AG04450 (cell line): Measurements from ENCODE around the gene LEPR. TPM values are rescaled to one million over a fixed set of nuclear protein-coding genes. Genes with fewer than 3 reads are reported as not detected.
"Not testable (repeated sequence)": the region's sequence is repeated elsewhere in the genome, so short reads cannot be mapped to it uniquely, and the experiment has no call there.

Experiments used
- CTCF ChIA-PET: fragments of 300-600, 350-600 bp; formaldehyde crosslinking; extraction: SDS; loops from one replicate; lab custom pipeline; 2022; ENCODE audit warnings: antibody characterized with exemption, inconsistent platforms; lab: Charles Lee
- POLR2A ChIA-PET: fragments of 350-600 bp; formaldehyde crosslinking; extraction: SDS; loops from one replicate; lab custom pipeline; 2021; ENCODE audit warnings: antibody characterized with exemption, inconsistent platforms; lab: Yijun Ruan, JAX
- DNase-seq: peaks from one replicate; pipeline ENCODE4 v3.0.0-alpha.2; 2011; ENCODE audit warnings: low read depth, low spot score
- H3K27ac ChIP-seq: one replicate; pipeline ENCODE4 v1.5.1; 2012; ENCODE audit warnings: low read depth, low read length, control low read depth
- H3K27me3 ChIP-seq: one replicate; pipeline ENCODE4 v1.6.0; 2012; ENCODE audit warnings: low read length; ENCODE audit not compliant: control insufficient read depth, insufficient read depth
- H3K4me3 ChIP-seq: 2 replicates; pipeline ENCODE4 v1.5.1; 2011; ENCODE audit warnings: mild to moderate bottlenecking, low read depth, low read length, control low read depth
- H3K9me3 ChIP-seq: 2 replicates; pipeline ENCODE4 v1.5.1; 2012; ENCODE audit warnings: low read length; ENCODE audit not compliant: control insufficient read depth, insufficient read depth
- polyA plus RNA-seq: library from polyadenylated mRNA; depleted of rRNA; stranded (reverse); fragments of >200 nt; gene quantifications from 2 replicates; pipeline ENCODE4 v1.2.3, GENCODE V29; 2011
- TF ChIP-seq, protein P1 (sequence below): IDR thresholded peaks from 2 replicates; pipeline ENCODE4 v1.5.1; 2011; ENCODE audit warnings: low read depth, low read length, control low read depth, inconsistent platforms

Gene LEPR
- polyA plus RNA-seq, 1 experiment: 11.1 TPM

- Histone ChIP-seq H3K27me3 (no peaks in the 10 kb centered on the region), H3K9me3 (no peaks in the 10 kb centered on the region), H3K27ac (no peak overlapping the region), H3K4me3 (no peak overlapping the region)
- ChIA-PET POLR2A (no interaction called here), CTCF (no interaction called here)
- TF ChIP-seq, protein P1, sequence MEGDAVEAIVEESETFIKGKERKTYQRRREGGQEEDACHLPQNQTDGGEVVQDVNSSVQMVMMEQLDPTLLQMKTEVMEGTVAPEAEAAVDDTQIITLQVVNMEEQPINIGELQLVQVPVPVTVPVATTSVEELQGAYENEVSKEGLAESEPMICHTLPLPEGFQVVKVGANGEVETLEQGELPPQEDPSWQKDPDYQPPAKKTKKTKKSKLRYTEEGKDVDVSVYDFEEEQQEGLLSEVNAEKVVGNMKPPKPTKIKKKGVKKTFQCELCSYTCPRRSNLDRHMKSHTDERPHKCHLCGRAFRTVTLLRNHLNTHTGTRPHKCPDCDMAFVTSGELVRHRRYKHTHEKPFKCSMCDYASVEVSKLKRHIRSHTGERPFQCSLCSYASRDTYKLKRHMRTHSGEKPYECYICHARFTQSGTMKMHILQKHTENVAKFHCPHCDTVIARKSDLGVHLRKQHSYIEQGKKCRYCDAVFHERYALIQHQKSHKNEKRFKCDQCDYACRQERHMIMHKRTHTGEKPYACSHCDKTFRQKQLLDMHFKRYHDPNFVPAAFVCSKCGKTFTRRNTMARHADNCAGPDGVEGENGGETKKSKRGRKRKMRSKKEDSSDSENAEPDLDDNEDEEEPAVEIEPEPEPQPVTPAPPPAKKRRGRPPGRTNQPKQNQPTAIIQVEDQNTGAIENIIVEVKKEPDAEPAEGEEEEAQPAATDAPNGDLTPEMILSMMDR: no peak
- DNase-seq: no peak
These were observed 42.1 kb upstream of the LEPR start for GRCh38 chr1:65378247-65378946.

DNA sequence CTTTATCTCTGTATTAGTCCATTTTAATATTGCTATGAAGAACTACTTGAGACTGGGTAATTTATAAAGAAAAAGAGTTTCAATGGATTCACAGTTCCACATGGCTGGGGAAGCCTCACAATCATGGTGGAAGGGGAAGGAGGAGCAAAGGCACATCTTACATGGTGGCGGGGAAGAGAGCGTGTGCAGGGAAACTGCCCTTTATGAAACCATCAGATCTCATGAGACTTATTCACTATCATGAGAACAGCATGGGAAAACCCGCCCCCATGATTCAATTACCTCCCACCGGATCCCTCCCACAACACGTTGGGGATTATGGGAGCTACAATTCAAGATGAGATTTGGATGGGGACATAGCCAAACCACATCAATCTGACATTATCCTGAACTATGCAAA, 36.0 kb upstream of the LEPR start:
- H3K27ac ChIP-seq, CTCF ChIA-PET, H3K4me3 ChIP-seq, POLR2A ChIA-PET, H3K27me3 ChIP-seq, H3K9me3 ChIP-seq, DNase-seq: not testable (repeated sequence)

DNA sequence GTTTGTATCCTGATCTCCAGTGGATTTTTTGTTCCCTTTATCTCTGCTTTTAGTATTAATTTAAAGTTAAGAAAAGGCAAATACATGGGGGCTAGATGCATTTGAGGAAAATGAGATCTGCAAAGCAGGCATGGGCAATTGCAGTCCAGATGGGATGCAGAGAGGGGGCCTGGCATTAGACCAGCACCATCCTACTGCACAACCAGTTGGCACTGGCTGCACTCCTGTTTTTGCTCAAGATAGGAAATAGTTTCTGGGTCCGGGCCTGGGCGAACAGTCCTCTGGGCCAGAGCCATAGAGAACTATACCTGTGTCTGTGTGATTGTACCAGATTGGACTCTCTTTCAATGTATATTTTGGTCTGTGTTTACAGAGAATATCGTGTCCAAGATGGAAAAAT, 34.0 kb upstream of the LEPR start:
- POLR2A ChIA-PET: no interaction called here
- CTCF ChIA-PET: no interaction called here
- no peak overlapping the region for H3K27ac ChIP-seq
- no peak for DNase-seq
- H3K4me3 ChIP-seq: no peak overlapping the region
- no peaks in the 10 kb centered on the region for H3K27me3 ChIP-seq
- H3K9me3 ChIP-seq: no peaks in the 10 kb centered on the region
- TF ChIP-seq, protein P1: no peak

DNA sequence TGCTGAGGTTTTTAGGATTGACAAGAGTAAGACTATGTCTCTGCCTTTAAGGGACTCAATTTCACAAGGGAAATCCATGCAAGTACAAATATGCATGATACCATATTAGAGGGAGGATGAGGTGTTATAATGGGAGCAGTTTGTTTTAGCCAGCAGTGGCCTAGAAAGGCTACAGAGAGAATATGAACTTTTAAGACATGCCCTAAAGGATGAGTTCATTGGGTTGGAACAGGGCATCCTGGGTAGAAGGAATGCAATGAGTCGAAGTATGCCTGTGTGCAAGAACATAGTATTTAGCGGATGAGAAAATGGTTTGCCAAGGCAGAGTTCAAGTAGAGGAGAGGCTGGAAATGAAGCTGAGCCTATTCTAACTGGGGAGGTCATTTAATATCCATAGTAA, 32.6 kb upstream of the LEPR start:
- POLR2A ChIA-PET: no interaction called here
- Histone ChIP-seq H3K4me3 (no peak overlapping the region), H3K27me3 (no peaks in the 10 kb centered on the region), H3K9me3 (no peaks in the 10 kb centered on the region), H3K27ac (no peak overlapping the region)
- TF ChIP-seq, protein P1: no peak
- DNase-seq: no peak
- CTCF ChIA-PET: no interaction called here

DNA sequence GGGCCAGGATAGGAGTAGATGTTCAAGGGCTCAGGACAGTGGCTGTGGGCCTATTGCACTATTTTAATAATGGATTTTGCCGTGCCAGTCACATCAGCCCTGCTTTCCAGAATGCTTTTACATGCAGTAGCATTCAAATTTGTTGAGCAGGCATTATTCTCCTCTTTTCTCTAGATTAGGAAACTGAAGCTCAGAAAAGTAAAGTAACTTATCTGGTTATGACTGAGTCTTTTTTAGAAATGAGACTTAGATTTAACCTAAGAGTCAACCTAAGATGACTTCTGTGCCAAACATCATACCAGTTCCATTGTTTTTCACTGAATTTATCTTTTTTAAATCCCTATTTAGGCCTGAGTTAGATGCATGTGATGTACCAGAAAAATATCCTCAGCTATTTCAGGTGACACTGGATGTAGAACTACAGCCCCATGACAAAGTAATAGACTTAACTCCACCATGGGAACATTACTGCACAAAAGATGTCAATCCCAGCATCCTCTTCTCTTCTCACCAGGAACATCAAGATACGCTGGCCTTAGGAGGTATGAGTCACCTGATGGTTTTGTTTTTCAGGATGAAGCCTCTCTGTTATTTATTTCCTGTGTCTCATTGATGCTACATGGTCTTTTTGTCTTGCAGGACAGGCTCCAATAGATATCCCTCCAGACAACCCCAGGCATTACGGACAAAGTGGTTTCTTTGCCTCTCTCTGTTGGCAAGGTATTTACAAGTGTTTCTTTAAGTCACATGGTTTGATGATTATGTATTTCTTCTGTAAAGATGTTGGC, 31.4 kb upstream of the LEPR start:
- TF ChIP-seq, protein P1: no peak
- no peak for DNase-seq
- Histone ChIP-seq H3K4me3 (no peak overlapping the region), H3K27me3 (no peaks in the 10 kb centered on the region), H3K9me3 (no peaks in the 10 kb centered on the region), H3K27ac (no peak overlapping the region)
- ChIA-PET POLR2A (no interaction called here), CTCF (interaction anchor here (0.5 kb wide), 1 partner anchor 46 kb away, joined by 5 read pairs; no protein-coding TSS in a partner anchor)
